OCI-LY3 (cell line): Measurements from ENCODE around the gene KRT5.

ENCODE experiments used
- CTCF ChIP-seq: fragments of 200-600, 300-600 bp; sonication (generic); IDR thresholded peaks from 2 replicates; pipeline ENCODE4 v1.5.1; 2014; ENCODE audit warnings: antibody characterized with exemption, low read length, low read depth
- EZH2phosphoT487 ChIP-seq: fragments of 200-600 bp; shearing (Covaris generic); IDR thresholded peaks from 2 replicates; pipeline ENCODE4 v1.6.1; 2018; ENCODE audit warnings: antibody characterized with exemption, mixed run types, low read depth

- TF ChIP-seq CTCF (no peak), EZH2phosphoT487 (no peak)
Observed at GRCh38 chr12:52488736-52489135, 31.5 kb downstream of the KRT5 start.
